MCF 10A (cell line): ENCODE data around the gene DNMBP. TPM values are rescaled to one million over a fixed set of nuclear protein-coding genes. Genes with fewer than 3 reads are reported as not detected.

Source experiments
- BruUV-seq: library from RNA; stranded (reverse); fragments of 400-500 nt; replicated peaks from 2 replicates; lab custom pipeline; 2021; lab: Mats Ljungman, UMichigan
- CTCF ChIA-PET: fragments of 300-600 bp; sonication (Branson Sonifier 250); formaldehyde crosslinking; extraction: SDS; loops from one replicate; lab custom pipeline; 2021; ENCODE audit warnings: antibody characterized with exemption, inconsistent platforms; lab: Yijun Ruan, JAX
- POLR2A ChIA-PET: fragments of 300-600, 350-650 bp; sonication (Branson Sonifier 250); formaldehyde crosslinking; extraction: SDS; loops from one replicate; lab custom pipeline; 2020; ENCODE audit warnings: antibody characterized with exemption, inconsistent platforms; lab: Yijun Ruan, JAX
- DNase-seq: peaks from one replicate; pipeline ENCODE4 v3.0.0-alpha.2; 2018; ENCODE audit not compliant: unreplicated experiment
- H3K27ac Mint-ChIP-seq: one replicate; pipeline ENCODE4 v1.8.0; 2022; ENCODE audit warnings: mild to moderate bottlenecking, low read depth, mixed read lengths; ENCODE audit not compliant: unreplicated experiment
- H3K27me3 Mint-ChIP-seq: one replicate; pipeline ENCODE4 v1.8.0; 2022; ENCODE audit warnings: mixed read lengths; ENCODE audit not compliant: insufficient read depth, unreplicated experiment
- H3K36me3 Mint-ChIP-seq: one replicate; pipeline ENCODE4 v1.8.0; 2022; ENCODE audit warnings: mild to moderate bottlenecking, moderate library complexity, mixed read lengths; ENCODE audit not compliant: insufficient read depth, unreplicated experiment
- H3K4me1 Mint-ChIP-seq: one replicate; pipeline ENCODE4 v1.8.0; 2022; ENCODE audit warnings: mixed read lengths; ENCODE audit not compliant: insufficient read depth, unreplicated experiment
- H3K4me3 Mint-ChIP-seq: one replicate; pipeline ENCODE4 v1.8.0; 2022; ENCODE audit warnings: mild to moderate bottlenecking, moderate library complexity, mixed read lengths; ENCODE audit not compliant: unreplicated experiment
- H3K9me3 Mint-ChIP-seq: one replicate; pipeline ENCODE4 v1.8.0; 2022; ENCODE audit warnings: mixed read lengths; ENCODE audit not compliant: unreplicated experiment
- CTCF ChIP-seq: fragments of 200-600 bp; IDR thresholded peaks from one replicate; pipeline ENCODE4 v1.8.0; 2022; ENCODE audit warnings: antibody characterized with exemption, mild to moderate bottlenecking; ENCODE audit not compliant: unreplicated experiment
- intact Hi-C: fragments of 100-400 bp; cut with micrococcal nuclease; formaldehyde crosslinking; loops from 2 replicates; pipeline ENCODE4 v1.14.1; 2022
- total RNA-seq: library from RNA; stranded (reverse); gene quantifications from 2 replicates; pipeline ENCODE4 v1.2.3, GENCODE V29; 2022

DNMBP gene
- total RNA-seq, 1 experiment from 2014 or later: 11.3 TPM

- peak overlapping the region; percentile 76 for H3K27ac Mint-ChIP-seq
- BruUV-seq: no TSS peak
- no peak for DNase-seq
- ChIA-PET POLR2A (interaction anchor here (0.6 to 1.3 kb wide), 6 partner anchors 9 to 226 kb away, joined by 3 to 5 read pairs (median 3); no protein-coding TSS in a partner anchor), CTCF (interaction anchor here (0.5 to 1.6 kb wide), 9 partner anchors 11 to 1009 kb away, joined by 3 to 8 read pairs (median 3); no protein-coding TSS in a partner anchor)
- intact Hi-C loops: no loop called here
- H3K9me3 Mint-ChIP-seq: peaks cover under 1% of the 10 kb centered on the region
- H3K36me3 Mint-ChIP-seq: peaks cover 16% of the 10 kb centered on the region
- no peak for TF ChIP-seq CTCF
- H3K4me1 Mint-ChIP-seq: peaks cover 26% of the 10 kb centered on the region
- no peaks in the 10 kb centered on the region for H3K27me3 Mint-ChIP-seq
- peak overlapping the region; percentile 32 for H3K4me3 Mint-ChIP-seq
These were observed 91.6 kb downstream of the DNMBP start for GRCh38 chr10:99917963-99918825.

GRCh38 chr10:99916776-99917175, 93.0 kb downstream of the DNMBP start:
- Mint-ChIP-seq H3K4me1 (peaks cover 18% of the 10 kb centered on the region), H3K36me3 (peaks cover 16% of the 10 kb centered on the region), H3K27me3 (no peaks in the 10 kb centered on the region), H3K4me3 (no peak overlapping the region), H3K27ac (no peak overlapping the region), H3K9me3 (no peaks in the 10 kb centered on the region)
- no TSS peak for BruUV-seq
- no peak for DNase-seq
- intact Hi-C loops: no loop called here
- no peak for TF ChIP-seq CTCF
- ChIA-PET CTCF (interaction anchor here (0.7 kb wide), 1 partner anchor 66 kb away, joined by 3 read pairs; no protein-coding TSS in a partner anchor), POLR2A (interaction anchor here (1.0 to 1.3 kb wide), 3 partner anchors 11 to 128 kb away, joined by 3 to 5 read pairs (median 3); no protein-coding TSS in a partner anchor)

GRCh38 chr10:99915414-99915813, 94.3 kb downstream of the DNMBP start:
- no peaks in the 10 kb centered on the region for H3K9me3 Mint-ChIP-seq
- peaks cover 6% of the 10 kb centered on the region for H3K36me3 Mint-ChIP-seq
- intact Hi-C loops: no loop called here
- no TSS peak for BruUV-seq
- H3K4me3 Mint-ChIP-seq: no peak overlapping the region
- H3K27ac Mint-ChIP-seq: no peak overlapping the region
- peaks cover 8% of the 10 kb centered on the region for H3K4me1 Mint-ChIP-seq
- TF ChIP-seq CTCF: no peak
- ChIA-PET POLR2A (interaction anchor here (0.6 kb wide), 1 partner anchor 28 kb away, joined by 3 read pairs; no protein-coding TSS in a partner anchor), CTCF (interaction anchor here (0.6 to 1.3 kb wide), 2 partner anchors 130 to 1145 kb away, joined by 4 to 5 read pairs; no protein-coding TSS in a partner anchor)
- DNase-seq: no peak
- no peaks in the 10 kb centered on the region for H3K27me3 Mint-ChIP-seq

- intact Hi-C loops: no loop called here
- Mint-ChIP-seq H3K27ac (no peak overlapping the region), H3K9me3 (no peaks in the 10 kb centered on the region), H3K27me3 (no peaks in the 10 kb centered on the region), H3K4me1 (peaks cover 8% of the 10 kb centered on the region), H3K36me3 (peaks cover 6% of the 10 kb centered on the region), H3K4me3 (no peak overlapping the region)
- no peak for DNase-seq
- CTCF ChIA-PET: interaction anchor here (0.6 kb wide), 1 partner anchor 210 kb away, joined by 4 read pairs; no protein-coding TSS in a partner anchor
- no TSS peak for BruUV-seq
- no peak for TF ChIP-seq CTCF
- POLR2A ChIA-PET: interaction anchor here (1.3 kb wide), 1 partner anchor 13 kb away, joined by 6 read pairs; no protein-coding TSS in a partner anchor
These were observed 95.5 kb downstream of the DNMBP start for GRCh38 chr10:99914236-99914635.
